Midbrain (tissue), 1 donor: ENCODE measurements around the gene AKAP6.
A peak's percentile ranks its signal among the peaks of the same experiment; 100 is the strongest.

ENCODE experiments used
- DNase-seq: peaks from one replicate; lab custom pipeline; 2025; lab: John Stamatoyannopoulos, UW

AKAP6 gene

GRCh38 chr14:32531942-32532515 lies 202.9 kb downstream of the AKAP6 start:
- no peak for DNase-seq

GRCh38 chr14:32534145-32534544 lies 205.0 kb downstream of the AKAP6 start:
- DNase-seq = no peak

GRCh38 chr14:32536175-32536574 lies 207.1 kb downstream of the AKAP6 start:
- no peak for DNase-seq

- DNase-seq = no peak
Measured at GRCh38 chr14:32537166-32537565, 208.1 kb downstream of the AKAP6 start.

- no peak for DNase-seq
Measured at GRCh38 chr14:32542507-32542906, 213.4 kb downstream of the AKAP6 start.

GRCh38 chr14:32545095-32545494 lies 216.0 kb downstream of the AKAP6 start:
- no peak for DNase-seq

- DNase-seq = no peak
Measured at GRCh38 chr14:32545506-32546210, 216.6 kb downstream of the AKAP6 start.

- no peak for DNase-seq
Measured at GRCh38 chr14:32546246-32546645, 217.1 kb downstream of the AKAP6 start.

GRCh38 chr14:32552766-32553165 lies 223.7 kb downstream of the AKAP6 start:
- no peak for DNase-seq

GRCh38 chr14:32559048-32559447 lies 229.9 kb downstream of the AKAP6 start:
- no peak for DNase-seq

- DNase-seq = no peak
Measured at GRCh38 chr14:32559590-32559989, 230.5 kb downstream of the AKAP6 start.

- DNase-seq = peak; percentile 83
Measured at GRCh38 chr14:32560209-32560857, 231.2 kb downstream of the AKAP6 start.

GRCh38 chr14:32561520-32561919 lies 232.4 kb downstream of the AKAP6 start:
- DNase-seq = no peak

- DNase-seq = peak; percentile 45
Measured at GRCh38 chr14:32564596-32564995, 235.5 kb downstream of the AKAP6 start.

- DNase-seq = no peak
Measured at GRCh38 chr14:32565256-32565655, 236.2 kb downstream of the AKAP6 start.

- DNase-seq = peak; percentile 48
Measured at GRCh38 chr14:32567543-32568384, 238.7 kb downstream of the AKAP6 start.

- DNase-seq = no peak
Measured at GRCh38 chr14:32571551-32571950, 242.5 kb downstream of the AKAP6 start.

- no peak for DNase-seq
Measured at GRCh38 chr14:32571995-32572866, 243.1 kb downstream of the AKAP6 start.

- no peak for DNase-seq
Measured at GRCh38 chr14:32572867-32573150, 243.7 kb downstream of the AKAP6 start.

GRCh38 chr14:32574269-32574668 lies 245.2 kb downstream of the AKAP6 start:
- DNase-seq = no peak

- DNase-seq = peak; percentile 84
Measured at GRCh38 chr14:32576088-32576795, 247.1 kb downstream of the AKAP6 start.
